B cell (primary cell): ENCODE results near the gene CFAP100. TPM values are rescaled to one million over a fixed set of nuclear protein-coding genes. Genes with fewer than 3 reads are reported as not detected.

Experiments
- ATAC-seq: fragments of 200-7000 bp; cut with Tn5 transposase; one replicate; pipeline ENCODE4 v1.10.0; 2021; ENCODE audit warnings: low read depth, mild to moderate bottlenecking, moderate number of reproducible peaks, moderate library complexity
- CTCF ChIA-PET: fragments of 350-600 bp; sonication (Branson Sonifier 250); formaldehyde crosslinking; loops from one replicate; lab custom pipeline; 2021; ENCODE audit warnings: antibody characterized with exemption, inconsistent platforms; lab: Charles Lee
- POLR2A ChIA-PET: fragments of 350-600 bp; sonication (Branson Sonifier 250); formaldehyde crosslinking; loops from one replicate; lab custom pipeline; 2021; ENCODE audit warnings: antibody characterized with exemption; lab: Charles Lee
- DNase-seq: peaks from one replicate; pipeline ENCODE4 v3.0.0; 2013
- H2AFZ ChIP-seq: 2 replicates; pipeline ENCODE4 v1.6.1; 2012; ENCODE audit warnings: mild to moderate bottlenecking, low read depth, low read length; ENCODE audit not compliant: insufficient read depth, poor library complexity, severe bottlenecking
- H3K27ac ChIP-seq, 2 donors: 1 replicate in 1 of 2; 2 replicates in 1 of 2; pipeline ENCODE4 v1.5.1; 2012 to 2013; ENCODE audit warnings: low read length in 2 of 2, mild to moderate bottlenecking in 2 of 2, moderate library complexity in 1 of 2
- H3K27me3 ChIP-seq, 4 experiments: fragments of 200-600 bp in 1 of 4; sonication (generic) in 1 of 4; replicated peaks in 1 of 4; 1 replicate in 2 of 4; 2 replicates in 2 of 4; pipeline versions ENCODE4 v1.6.1 to v1.7.0; 2013 to 2016; ENCODE audit warnings: low read length in 3 of 4, mild to moderate bottlenecking in 2 of 4, mixed read lengths in 1 of 4, moderate library complexity in 1 of 4; ENCODE audit not compliant: insufficient read depth in 4 of 4, control insufficient read depth in 3 of 4; ENCODE audit errors: control extremely low read depth in 1 of 4
- H3K36me3 ChIP-seq, 2 experiments: replicated peaks in 1 of 2; 1 replicate in 1 of 2; 2 replicates in 1 of 2; pipeline versions ENCODE4 v1.6.1 to v1.7.1; 2013; ENCODE audit warnings: low read length in 1 of 2; ENCODE audit not compliant: insufficient read depth in 2 of 2, control insufficient read depth in 1 of 2; ENCODE audit errors: control extremely low read depth in 1 of 2, extremely low read depth in 1 of 2
- H3K4me1 ChIP-seq, 2 donors: fragments of 200-600 bp in 1 of 2; sonication (generic) in 1 of 2; 1 replicate in 1 of 2; 2 replicates in 1 of 2; pipeline versions ENCODE4 v1.5.1 to v1.6.1; 2013 to 2017; ENCODE audit warnings: low read length in 2 of 2; ENCODE audit not compliant: control insufficient read depth in 2 of 2, insufficient read depth in 2 of 2
- H3K4me2 ChIP-seq: replicated peaks from 2 replicates; pipeline ENCODE3; 2012; ENCODE audit warnings: mild to moderate bottlenecking, low read depth, low read length; ENCODE audit not compliant: poor library complexity, severe bottlenecking
- H3K4me3 ChIP-seq, 5 experiments: fragments of 200-600 bp in 1 of 5; sonication (generic) in 1 of 5; 1 replicate in 3 of 5; 2 replicates in 2 of 5; pipeline versions ENCODE4 v1.5.1 to v1.7.0; 2011 to 2016; ENCODE audit warnings: low read length in 4 of 5, mild to moderate bottlenecking in 4 of 5, low read depth in 2 of 5, control low read depth in 1 of 5, moderate library complexity in 1 of 5; ENCODE audit not compliant: insufficient read depth in 1 of 5; ENCODE audit errors: control extremely low read depth in 1 of 5, extremely low read depth in 1 of 5
- H3K79me2 ChIP-seq: fragments of 200-600 bp; sonication (generic); one replicate; pipeline ENCODE4 v1.6.0; 2016; ENCODE audit warnings: low read length; ENCODE audit not compliant: control insufficient read depth, insufficient read depth
- H3K9ac ChIP-seq: fragments of 200-600 bp; sonication (generic); 2 replicates; pipeline ENCODE4 v1.6.1; 2017; ENCODE audit warnings: mild to moderate bottlenecking, low read length, moderate library complexity
- H3K9me3 ChIP-seq, 3 donors: one replicate each; pipeline versions ENCODE4 v1.6.1 to v1.7.1; 2013; ENCODE audit warnings: low read length in 2 of 3; ENCODE audit not compliant: control insufficient read depth in 2 of 3, insufficient read depth in 1 of 3; ENCODE audit errors: control extremely low read depth in 1 of 3
- H4K20me1 ChIP-seq: 2 replicates; pipeline ENCODE4 v1.6.0; 2012; ENCODE audit warnings: mild to moderate bottlenecking, low read length; ENCODE audit not compliant: insufficient read depth, control insufficient read depth, poor library complexity, severe bottlenecking
- H3K27ac Mint-ChIP-seq: one replicate; pipeline ENCODE4 v1.8.0; 2021; ENCODE audit warnings: mixed read lengths
- H3K27me3 Mint-ChIP-seq: one replicate; pipeline ENCODE4 v1.8.0; 2021; ENCODE audit warnings: mixed read lengths
- H3K4me1 Mint-ChIP-seq: one replicate; pipeline ENCODE4 v1.8.0; 2021; ENCODE audit warnings: mixed read lengths
- H3K4me3 Mint-ChIP-seq: one replicate; pipeline ENCODE4 v1.8.0; 2021; ENCODE audit warnings: mixed read lengths
- H3K9me3 Mint-ChIP-seq: one replicate; pipeline ENCODE4 v1.8.0; 2022; ENCODE audit warnings: mixed read lengths; ENCODE audit not compliant: insufficient read depth
- EZH2 ChIP-seq: IDR thresholded peaks from 2 replicates; pipeline ENCODE4 v1.6.1; 2012; ENCODE audit warnings: borderline replicate concordance, low read depth, mild to moderate bottlenecking, moderate library complexity, low read length; ENCODE audit not compliant: insufficient read depth, poor library complexity, severe bottlenecking
- WGBS: methylation state at CpG from one replicate; pipeline ENCODE4 v1.1.5; 2013; ENCODE audit warnings: missing lambda C conversion rate; ENCODE audit not compliant: insufficient coverage; 5-methylcytosine and 5-hydroxymethylcytosine counted together
- intact Hi-C: fragments of 100-400 bp; cut with micrococcal nuclease; formaldehyde crosslinking; loops from one replicate; pipeline ENCODE4 v1.10.0; 2022
- polyA plus RNA-seq: library from polyadenylated mRNA; depleted of rRNA; stranded (reverse); fragments of >200 nt; gene quantifications from 2 replicates; pipeline ENCODE4 v1.2.3, GENCODE V29; 2012
- total RNA-seq, 2 donors: library from RNA; stranded (reverse); fragments of 120-200 nt in 1 of 2; gene quantifications; 1 replicate in 1 of 2; 2 replicates in 1 of 2; pipeline versions ENCODE4 v1.2.3 to v1.2.4, GENCODE V29; 2013 to 2022
- TF ChIP-seq, protein P1 (sequence below): fragments of 200-600 bp; IDR thresholded peaks from one replicate; pipeline ENCODE4 v1.8.0; 2022; ENCODE audit warnings: antibody characterized with exemption, mild to moderate bottlenecking

The CFAP100 gene
- total and polyA plus RNA-seq, 2 donors (not counting 1 experiment from before 2014, with no cell fraction given): not detected

DNA sequence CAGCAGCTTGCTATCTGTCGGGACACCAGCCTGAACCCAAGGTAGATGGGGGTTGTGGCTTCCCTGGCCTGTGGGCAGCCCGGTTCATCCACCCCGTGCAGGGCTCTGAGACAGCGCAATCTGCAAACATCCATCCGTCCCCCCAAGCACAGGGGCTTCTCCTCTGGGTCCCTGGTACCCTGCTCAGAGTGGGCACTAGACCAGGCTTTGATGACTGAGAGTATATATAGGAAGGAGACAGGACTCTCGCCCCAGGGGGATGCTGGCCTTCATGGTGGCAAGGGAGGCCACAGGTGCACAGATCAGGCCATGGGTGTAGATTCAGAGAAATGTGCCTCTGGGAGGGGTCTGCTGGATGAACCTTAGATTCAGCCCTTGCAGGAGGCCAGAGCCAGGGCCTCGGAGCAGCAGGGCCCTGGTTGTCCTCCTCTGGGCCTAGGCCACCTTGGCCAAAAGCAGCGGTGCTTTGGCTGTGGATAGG lies 40.3 kb downstream of the CFAP100 start:
- TF ChIP-seq EZH2: no peak
- TF ChIP-seq, protein P1, sequence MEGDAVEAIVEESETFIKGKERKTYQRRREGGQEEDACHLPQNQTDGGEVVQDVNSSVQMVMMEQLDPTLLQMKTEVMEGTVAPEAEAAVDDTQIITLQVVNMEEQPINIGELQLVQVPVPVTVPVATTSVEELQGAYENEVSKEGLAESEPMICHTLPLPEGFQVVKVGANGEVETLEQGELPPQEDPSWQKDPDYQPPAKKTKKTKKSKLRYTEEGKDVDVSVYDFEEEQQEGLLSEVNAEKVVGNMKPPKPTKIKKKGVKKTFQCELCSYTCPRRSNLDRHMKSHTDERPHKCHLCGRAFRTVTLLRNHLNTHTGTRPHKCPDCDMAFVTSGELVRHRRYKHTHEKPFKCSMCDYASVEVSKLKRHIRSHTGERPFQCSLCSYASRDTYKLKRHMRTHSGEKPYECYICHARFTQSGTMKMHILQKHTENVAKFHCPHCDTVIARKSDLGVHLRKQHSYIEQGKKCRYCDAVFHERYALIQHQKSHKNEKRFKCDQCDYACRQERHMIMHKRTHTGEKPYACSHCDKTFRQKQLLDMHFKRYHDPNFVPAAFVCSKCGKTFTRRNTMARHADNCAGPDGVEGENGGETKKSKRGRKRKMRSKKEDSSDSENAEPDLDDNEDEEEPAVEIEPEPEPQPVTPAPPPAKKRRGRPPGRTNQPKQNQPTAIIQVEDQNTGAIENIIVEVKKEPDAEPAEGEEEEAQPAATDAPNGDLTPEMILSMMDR: no peak
- H3K4me2 ChIP-seq: no peak overlapping the region
- Mint-ChIP-seq H3K9me3 (no peaks in the 10 kb centered on the region), H3K4me3 (no peak overlapping the region), H3K4me1 (no peaks in the 10 kb centered on the region), H3K27ac (no peak overlapping the region), H3K27me3 (no peaks in the 10 kb centered on the region)
- H3K79me2 ChIP-seq: no peaks in the 10 kb centered on the region
- DNase-seq: no peak
- H2AFZ ChIP-seq: no peak overlapping the region
- H3K4me3 ChIP-seq: no peak overlapping the region
- no peaks in the 10 kb centered on the region for H3K4me1 ChIP-seq
- POLR2A ChIA-PET: no interaction called here
- H3K27ac ChIP-seq: no peak overlapping the region
- no peak for ATAC-seq
- H3K9ac ChIP-seq: no peak overlapping the region
- no peaks in the 10 kb centered on the region for H3K27me3 ChIP-seq
- CTCF ChIA-PET: no interaction called here
- H3K9me3 ChIP-seq: peaks cover 0 to 4% (median 0%) of the 10 kb centered on the region in 3 donors
- WGBS: 98% methylated on average over 6 of the region's 8 CpGs
- intact Hi-C loops: no loop called here
- H3K36me3 ChIP-seq: peaks cover 0 to 32% of the 10 kb centered on the region in 2 experiments
- no peaks in the 10 kb centered on the region for H4K20me1 ChIP-seq

DNA sequence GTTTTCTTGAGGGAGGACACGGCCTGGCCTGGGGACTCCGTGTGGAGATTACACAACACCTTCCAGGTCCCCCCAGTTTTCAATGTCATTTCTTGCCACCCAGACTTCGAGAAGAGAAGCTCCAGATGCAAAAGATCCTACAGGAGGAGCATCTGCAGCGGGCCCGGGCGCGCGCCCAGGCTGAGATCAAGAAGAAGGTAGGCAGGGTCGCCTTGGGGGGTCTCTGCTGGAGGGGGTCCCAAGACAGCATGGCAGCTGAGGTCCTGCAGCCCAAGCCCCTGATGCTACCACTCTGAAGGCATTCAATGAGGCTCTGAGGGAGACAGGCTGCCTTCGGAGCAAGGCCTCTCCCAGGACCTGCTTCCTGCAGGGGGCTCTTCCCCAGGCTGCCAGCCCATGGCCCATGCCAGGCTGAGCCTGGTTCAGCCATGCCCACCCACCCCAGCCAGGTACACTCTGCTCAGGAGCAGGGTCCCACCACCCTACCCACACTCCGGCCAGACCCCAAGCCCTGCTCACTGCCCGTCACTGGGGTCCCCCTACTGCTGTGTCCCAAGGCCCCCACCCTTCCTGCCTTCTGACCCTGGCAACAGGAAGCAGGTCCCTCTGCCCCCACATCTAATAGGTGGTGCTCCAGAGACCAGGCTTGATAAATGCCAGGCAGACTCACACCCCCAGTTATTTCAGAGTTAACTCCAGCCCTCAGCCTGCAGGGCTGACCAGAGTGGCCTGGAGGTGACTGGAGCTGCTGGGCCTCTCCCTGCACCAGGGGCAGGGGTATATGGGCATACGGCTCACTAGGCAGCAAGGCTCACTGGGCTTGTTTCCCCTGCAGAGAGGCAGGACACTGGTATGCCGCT lies 41.0 kb downstream of the CFAP100 start:
- H3K27ac ChIP-seq: no peak overlapping the region
- POLR2A ChIA-PET: no interaction called here
- H3K27ac Mint-ChIP-seq: no peak overlapping the region
- H3K4me3 ChIP-seq: no peak overlapping the region
- H3K27me3 Mint-ChIP-seq: no peaks in the 10 kb centered on the region
- H3K27me3 ChIP-seq: no peaks in the 10 kb centered on the region
- no peak overlapping the region for H2AFZ ChIP-seq
- CTCF ChIA-PET: interaction anchor here (0.5 kb wide), 1 partner anchor 49 kb away, joined by 3 read pairs; no protein-coding TSS in a partner anchor
- peaks cover 0 to 32% of the 10 kb centered on the region in 2 experiments for H3K36me3 ChIP-seq
- no peaks in the 10 kb centered on the region for H3K4me1 Mint-ChIP-seq
- H3K9ac ChIP-seq: no peak overlapping the region
- H4K20me1 ChIP-seq: no peaks in the 10 kb centered on the region
- no peak overlapping the region for H3K4me3 Mint-ChIP-seq
- H3K9me3 Mint-ChIP-seq: no peaks in the 10 kb centered on the region
- WGBS: 98% methylated on average over 13 of the region's 14 CpGs
- H3K79me2 ChIP-seq: no peaks in the 10 kb centered on the region
- no peak for ATAC-seq
- H3K4me1 ChIP-seq: no peaks in the 10 kb centered on the region
- intact Hi-C loops: no loop called here
- TF ChIP-seq, protein P1: no peak
- no peak for TF ChIP-seq EZH2
- no peak overlapping the region for H3K4me2 ChIP-seq
- no peak for DNase-seq
- peaks cover 0 to 4% (median 0%) of the 10 kb centered on the region in 3 donors for H3K9me3 ChIP-seq
